Smooth muscle cell (in vitro differentiated cells): Measurements from ENCODE around the gene CAMK2D. TPM values are rescaled to one million over a fixed set of nuclear protein-coding genes. Genes with fewer than 3 reads are reported as not detected.

ENCODE experiments used
- DNase-seq: peaks from one replicate; lab custom pipeline; 2025; ENCODE audit not compliant: unreplicated experiment; lab: John Stamatoyannopoulos, UW
- H2AFZ ChIP-seq: fragments of 200-600 bp; sonication (generic); 2 replicates; pipeline ENCODE4 v1.6.0; 2016; ENCODE audit warnings: antibody characterized with exemption, low read depth, mild to moderate bottlenecking
- H3F3A ChIP-seq: fragments of 200-600 bp; sonication (generic); 2 replicates; pipeline ENCODE4 v1.6.0; 2017; ENCODE audit warnings: antibody characterized with exemption, low read depth
- H3K27ac ChIP-seq: fragments of 200-600 bp; sonication (generic); 2 replicates; pipeline ENCODE4 v1.5.1; 2016; ENCODE audit warnings: low read depth, mild to moderate bottlenecking
- H3K27me3 ChIP-seq: fragments of 200-600 bp; sonication (generic); 2 replicates; pipeline ENCODE4 v1.6.1; 2016; ENCODE audit warnings: low read depth, mild to moderate bottlenecking
- H3K36me3 ChIP-seq: fragments of 200-600 bp; sonication (generic); 2 replicates; pipeline ENCODE4 v1.5.1; 2016; ENCODE audit warnings: low read depth
- H3K4me1 ChIP-seq: fragments of 200-600 bp; sonication (generic); 2 replicates; pipeline ENCODE4 v1.5.1; 2016; ENCODE audit warnings: low read depth
- H3K4me2 ChIP-seq: fragments of 200-600 bp; sonication (generic); 2 replicates; pipeline ENCODE4 v1.6.0; 2016; ENCODE audit warnings: mild to moderate bottlenecking
- H3K4me3 ChIP-seq: fragments of 200-600 bp; sonication (generic); 2 replicates; pipeline ENCODE4 v1.5.1; 2016; ENCODE audit warnings: mild to moderate bottlenecking
- H3K79me2 ChIP-seq: fragments of 200-600 bp; sonication (generic); 2 replicates; pipeline ENCODE4 v1.6.0; 2016; ENCODE audit warnings: low read depth, mild to moderate bottlenecking
- H3K9ac ChIP-seq: fragments of 200-600 bp; sonication (generic); 2 replicates; pipeline ENCODE4 v1.6.0; 2016; ENCODE audit warnings: low read depth
- H3K9me3 ChIP-seq: fragments of 200-600 bp; sonication (generic); replicated peaks from 2 replicates; pipeline ENCODE4 v1.5.1; 2016; ENCODE audit warnings: low read depth
- H4K20me1 ChIP-seq: fragments of 200-600 bp; sonication (generic); 2 replicates; pipeline ENCODE4 v1.6.0; 2016; ENCODE audit warnings: low read depth
- WGBS: methylation state at CpG from one replicate; pipeline ENCODE4 v1.1.7; 2016; ENCODE audit warnings: low lambda C conversion rate; 5-methylcytosine and 5-hydroxymethylcytosine counted together
- polyA plus RNA-seq: library from polyadenylated mRNA; unstranded; fragments of >200 nt; fragmentation: Nextera tagmentation; extraction: Ambion mirVana; gene quantifications from 2 replicates; pipeline ENCODE4 v1.2.1, GENCODE V29; 2016
- total RNA-seq: library from RNA; depleted of rRNA; stranded (reverse); fragments of >200 nt; gene quantifications from 2 replicates; pipeline ENCODE4 v1.2.3, GENCODE V29; 2014
- TF ChIP-seq, protein P1 (sequence below): fragments of 200-600 bp; sonication (generic); IDR thresholded peaks from 2 replicates; pipeline ENCODE4 v1.5.1; 2017; ENCODE audit warnings: borderline replicate concordance, mild to moderate bottlenecking, antibody characterized with exemption; ENCODE audit not compliant: insufficient read depth, poor library complexity, severe bottlenecking

Gene CAMK2D
- total and polyA plus RNA-seq, 2 experiments from 2014 or later: 17.2 to 36.0 TPM

DNA sequence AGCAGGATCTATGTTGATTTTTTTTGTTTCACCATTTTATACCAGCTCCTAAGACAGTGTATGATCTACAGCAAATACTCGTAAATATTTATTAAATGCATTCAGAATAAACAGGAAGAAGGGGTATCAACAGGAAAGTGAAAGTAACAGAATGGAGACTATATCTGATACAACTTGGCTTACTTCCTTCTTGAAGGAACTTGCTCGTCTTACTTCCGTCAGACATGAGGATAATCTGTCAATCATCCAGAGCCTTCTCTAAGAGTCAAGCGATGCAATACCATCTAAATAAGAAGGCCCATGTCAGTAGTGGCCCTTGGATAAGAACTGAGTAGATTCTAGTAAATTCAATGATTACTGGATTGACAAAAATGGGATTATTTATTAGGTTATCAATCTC lies 84.2 kb downstream of the CAMK2D start:
- Histone ChIP-seq H3K79me2 (peaks cover under 1% of the 10 kb centered on the region), H3K4me3 (no peak overlapping the region), H3K9ac (no peak overlapping the region), H3K9me3 (no peaks in the 10 kb centered on the region), H3K27me3 (no peaks in the 10 kb centered on the region), H3F3A (no peaks in the 10 kb centered on the region), H3K4me2 (no peak overlapping the region), H3K36me3 (no peaks in the 10 kb centered on the region), H2AFZ (no peak overlapping the region), H3K27ac (no peak overlapping the region), H4K20me1 (peaks cover 16% of the 10 kb centered on the region), H3K4me1 (no peaks in the 10 kb centered on the region)
- WGBS: 97% methylated on average over 4 of the region's 4 CpGs
- no peak for DNase-seq
- TF ChIP-seq, protein P1, sequence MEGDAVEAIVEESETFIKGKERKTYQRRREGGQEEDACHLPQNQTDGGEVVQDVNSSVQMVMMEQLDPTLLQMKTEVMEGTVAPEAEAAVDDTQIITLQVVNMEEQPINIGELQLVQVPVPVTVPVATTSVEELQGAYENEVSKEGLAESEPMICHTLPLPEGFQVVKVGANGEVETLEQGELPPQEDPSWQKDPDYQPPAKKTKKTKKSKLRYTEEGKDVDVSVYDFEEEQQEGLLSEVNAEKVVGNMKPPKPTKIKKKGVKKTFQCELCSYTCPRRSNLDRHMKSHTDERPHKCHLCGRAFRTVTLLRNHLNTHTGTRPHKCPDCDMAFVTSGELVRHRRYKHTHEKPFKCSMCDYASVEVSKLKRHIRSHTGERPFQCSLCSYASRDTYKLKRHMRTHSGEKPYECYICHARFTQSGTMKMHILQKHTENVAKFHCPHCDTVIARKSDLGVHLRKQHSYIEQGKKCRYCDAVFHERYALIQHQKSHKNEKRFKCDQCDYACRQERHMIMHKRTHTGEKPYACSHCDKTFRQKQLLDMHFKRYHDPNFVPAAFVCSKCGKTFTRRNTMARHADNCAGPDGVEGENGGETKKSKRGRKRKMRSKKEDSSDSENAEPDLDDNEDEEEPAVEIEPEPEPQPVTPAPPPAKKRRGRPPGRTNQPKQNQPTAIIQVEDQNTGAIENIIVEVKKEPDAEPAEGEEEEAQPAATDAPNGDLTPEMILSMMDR: no peak

DNA sequence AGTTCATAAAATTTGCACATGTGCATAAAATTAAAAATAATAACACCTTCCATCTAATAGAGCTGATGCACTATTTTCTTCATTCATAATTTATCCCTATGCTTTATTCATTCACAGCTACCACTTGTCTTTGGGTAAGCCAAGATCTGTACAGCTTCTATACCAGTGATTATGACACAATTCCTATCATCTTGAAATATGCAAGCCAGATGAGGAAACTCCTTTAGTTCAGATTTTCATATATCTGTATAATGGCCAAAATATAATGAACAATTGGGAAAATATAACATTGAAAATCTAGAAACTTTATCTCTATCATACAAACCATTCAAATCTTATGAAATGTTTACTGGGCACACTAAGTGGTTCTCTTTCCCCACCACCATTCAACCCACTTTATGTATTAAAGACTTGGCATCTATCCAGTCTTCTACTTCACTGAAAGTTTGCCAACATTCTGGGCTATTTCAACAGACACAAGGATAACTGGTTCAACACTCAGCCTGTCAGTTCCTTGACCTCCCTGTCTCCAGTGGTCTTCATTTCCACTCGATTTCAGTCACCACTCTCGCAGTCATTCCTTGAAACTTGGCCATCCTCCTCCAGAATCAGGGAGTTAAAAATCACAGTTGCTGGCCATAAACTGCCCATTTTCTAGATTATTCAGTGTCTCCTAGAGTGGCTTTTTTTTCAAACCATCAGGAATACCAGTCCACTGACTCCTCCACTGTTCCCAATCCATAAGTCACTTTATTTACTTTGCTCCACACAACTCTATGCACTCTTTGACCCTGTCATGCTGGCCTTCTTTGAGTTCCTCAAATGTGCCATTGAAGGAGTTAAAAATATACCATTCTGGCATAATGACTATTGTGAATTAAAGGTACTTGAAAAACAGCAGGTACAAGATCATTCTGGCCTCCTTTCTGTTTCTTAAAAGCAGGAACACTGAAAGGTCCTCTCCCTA lies 85.5 kb downstream of the CAMK2D start:
- H3K9me3 ChIP-seq: no peaks in the 10 kb centered on the region
- peaks cover 21% of the 10 kb centered on the region for H4K20me1 ChIP-seq
- H2AFZ ChIP-seq: no peak overlapping the region
- H3K36me3 ChIP-seq: no peaks in the 10 kb centered on the region
- no peak overlapping the region for H3K9ac ChIP-seq
- WGBS: 70% methylated on average over 2 of the region's 2 CpGs
- no peaks in the 10 kb centered on the region for H3F3A ChIP-seq
- TF ChIP-seq, protein P1: no peak
- peaks cover 9% of the 10 kb centered on the region for H3K79me2 ChIP-seq
- H3K4me2 ChIP-seq: no peak overlapping the region
- no peak for DNase-seq
- H3K4me1 ChIP-seq: no peaks in the 10 kb centered on the region
- H3K27me3 ChIP-seq: no peaks in the 10 kb centered on the region
- H3K27ac ChIP-seq: no peak overlapping the region
- H3K4me3 ChIP-seq: no peak overlapping the region

DNA sequence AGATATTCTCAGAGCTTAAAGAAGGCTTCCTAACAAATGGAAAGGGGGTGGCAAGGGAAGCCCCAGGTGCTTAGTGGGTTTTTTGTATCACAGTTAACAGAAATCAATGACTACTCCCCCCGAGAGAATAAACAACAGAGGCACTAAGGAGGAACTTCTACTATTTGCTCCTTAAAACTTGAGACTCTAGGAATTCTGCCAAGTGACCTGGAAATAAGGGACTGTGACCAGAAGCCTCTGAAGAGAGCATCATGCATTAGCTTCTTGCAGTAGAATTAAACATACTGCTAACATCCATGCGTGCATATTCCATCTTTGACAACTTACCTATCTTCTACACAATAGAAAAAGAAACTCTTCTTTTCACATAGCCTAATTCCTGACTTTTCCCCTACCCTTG lies 86.8 kb downstream of the CAMK2D start:
- no peak overlapping the region for H3K4me3 ChIP-seq
- H3K4me2 ChIP-seq: no peak overlapping the region
- peaks cover 21% of the 10 kb centered on the region for H4K20me1 ChIP-seq
- H3K79me2 ChIP-seq: peaks cover 9% of the 10 kb centered on the region
- no peaks in the 10 kb centered on the region for H3K36me3 ChIP-seq
- no peaks in the 10 kb centered on the region for H3K9me3 ChIP-seq
- no peak overlapping the region for H3K27ac ChIP-seq
- no peak for DNase-seq
- no peaks in the 10 kb centered on the region for H3K4me1 ChIP-seq
- no peak overlapping the region for H2AFZ ChIP-seq
- whole genome bisulfite sequencing: 94% methylated on average over 2 of the region's 2 CpGs
- no peak overlapping the region for H3K9ac ChIP-seq
- no peaks in the 10 kb centered on the region for H3F3A ChIP-seq
- TF ChIP-seq, protein P1: no peak
- no peaks in the 10 kb centered on the region for H3K27me3 ChIP-seq
